Loucy (cell line): ENCODE results near the gene PIP5K1C.

Experiments used
- CTCF ChIP-seq: fragments of 200-600 bp; sonication (generic); conservative IDR thresholded peaks from 2 replicates; pipeline ENCODE4 v1.5.1; 2014; ENCODE audit warnings: mild to moderate bottlenecking, antibody characterized with exemption, low read length
- EZH2phosphoT487 ChIP-seq: fragments of 200-600 bp; IDR thresholded peaks from 2 replicates; pipeline ENCODE4 v1.6.1; 2018; ENCODE audit warnings: antibody characterized with exemption, mild to moderate bottlenecking, moderate library complexity, borderline replicate concordance

DNA sequence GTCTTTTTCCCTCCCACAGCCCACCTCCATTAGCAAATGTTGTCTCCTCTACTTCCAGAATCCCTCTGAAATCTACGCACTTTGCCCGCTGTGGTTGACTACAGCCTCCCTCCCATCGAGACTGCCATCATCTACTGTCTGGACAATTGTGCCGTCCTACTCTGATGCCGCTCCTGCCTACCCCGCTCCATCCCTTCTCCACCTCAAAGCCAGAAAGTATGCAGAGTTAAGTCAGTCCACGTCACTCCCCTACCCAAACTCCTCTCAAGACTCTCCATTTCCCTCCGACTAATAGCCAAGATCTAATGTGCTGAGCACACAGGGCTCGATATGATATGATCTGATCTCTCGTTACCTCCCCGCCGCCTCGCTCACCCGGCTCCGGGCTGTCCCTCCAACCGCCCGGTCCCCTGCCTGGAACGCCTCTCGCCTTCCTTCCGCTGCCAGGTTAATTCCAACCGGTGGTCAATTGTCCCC is 74.2 kb downstream of the PIP5K1C start:
- no peak for TF ChIP-seq CTCF
- no peak for TF ChIP-seq EZH2phosphoT487
